ENCODE results near the gene LRCOL1.

DNA sequence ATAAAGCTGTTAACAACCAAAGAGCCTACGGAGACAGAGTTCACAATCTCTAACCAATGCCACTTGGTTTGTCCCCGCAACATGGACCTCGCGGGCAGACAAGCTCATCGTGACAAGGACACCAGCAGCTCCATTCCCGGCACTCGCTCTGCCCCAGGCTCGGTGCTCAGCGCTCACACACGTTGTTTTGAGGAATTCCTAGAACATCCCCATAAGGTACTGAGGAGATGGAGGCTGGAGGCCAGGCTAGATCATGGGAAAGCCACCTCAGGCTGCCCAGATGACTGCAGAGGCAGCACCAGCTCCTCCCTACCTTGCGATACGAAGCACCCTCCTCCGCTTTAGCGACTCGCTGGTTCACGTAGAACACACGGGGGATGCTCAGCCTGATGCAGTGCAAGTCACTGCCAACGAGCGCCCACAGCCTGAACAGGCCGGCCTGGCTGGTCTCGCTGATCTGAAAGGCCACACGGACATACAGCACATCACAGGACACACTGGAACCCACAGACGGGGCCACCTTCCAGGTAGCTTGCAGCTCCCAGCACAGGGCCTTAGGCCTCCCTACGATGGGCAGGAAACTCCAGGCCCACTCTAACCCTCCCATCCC lies 38.3 kb upstream of the LRCOL1 start:
- no peak for TF ChIP-seq RBAK (tag by site-specific recombination; IDR thresholded peaks at IDR 0.05)
- TF ChIP-seq ZBTB48 (tag by site-specific recombination; IDR thresholded peaks at IDR 0.05): no peak
- no peak for TF ChIP-seq ZNF366 (tag by site-specific recombination; conservative IDR thresholded peaks at IDR 0.05)
- no peak for TF ChIP-seq CTCF (tag by site-specific recombination; IDR thresholded peaks at IDR 0.05)
- TF ChIP-seq GLI4 (tag by site-specific recombination; IDR thresholded peaks at IDR 0.05): no peak
- TF ChIP-seq ZNF335 (tag by site-specific recombination; conservative IDR thresholded peaks at IDR 0.05): no peak
- TF ChIP-seq OSR2 (tag by site-specific recombination; IDR thresholded peaks at IDR 0.05): no peak
- TF ChIP-seq ZNF600 (tag by site-specific recombination; IDR thresholded peaks at IDR 0.05): no peak
- no peak for TF ChIP-seq HOXC10 (CRISPR knock-in tag; IDR thresholded peaks at IDR 0.05)
- no peak for TF ChIP-seq ZNF433 (tag by site-specific recombination; IDR thresholded peaks at IDR 0.05; ENCODE audit: low read depth)
